ENCODE results near the gene KBTBD2. TPM values are rescaled to one million over a fixed set of nuclear protein-coding genes. Genes with fewer than 3 reads are reported as not detected.
A peak's percentile ranks its signal among the peaks of the same experiment; 100 is the strongest.
"Not testable (repeated sequence)": the region's sequence is repeated elsewhere in the genome, so short reads cannot be mapped to it uniquely, and the experiment has no call there.

Gene KBTBD2
- total and polyA plus RNA-seq, 8 donors, result 28.7 to 70.4 (median 61.3) TPM

DNA sequence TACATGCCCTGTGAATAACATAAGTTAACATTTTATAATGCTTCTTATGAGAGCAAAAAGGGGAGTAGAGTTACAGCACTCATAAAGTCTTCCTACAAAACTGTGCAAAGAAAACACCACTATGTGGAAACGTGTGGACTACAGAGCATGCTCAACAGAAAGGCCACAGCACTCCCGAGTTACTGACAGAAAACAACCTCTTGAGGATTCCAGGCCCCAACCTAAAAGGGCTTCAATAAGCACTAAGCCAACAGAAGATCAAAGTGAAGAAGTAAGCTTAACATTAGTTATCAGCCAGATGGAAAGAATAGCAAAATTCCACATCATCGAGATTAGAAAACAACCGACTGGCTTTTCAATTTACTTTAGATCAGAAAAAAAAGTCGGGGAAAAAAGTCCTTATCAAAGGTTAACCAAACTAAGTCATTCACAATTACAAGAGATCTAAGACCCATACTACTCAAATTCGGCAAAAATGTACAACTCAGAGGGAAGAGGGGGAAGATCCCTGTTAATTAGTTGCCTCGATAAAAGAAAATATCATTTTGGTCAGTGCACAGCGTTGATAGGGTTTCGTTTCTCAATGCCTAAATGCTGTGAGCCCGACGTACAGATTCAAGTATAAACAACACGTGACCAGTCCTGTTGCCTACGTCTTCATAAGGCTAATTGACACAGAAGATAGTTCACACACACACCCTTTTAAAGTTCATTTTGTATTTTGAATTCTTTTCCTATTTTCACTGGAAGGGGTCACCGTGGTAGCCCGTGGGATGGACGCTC, 1.4 kb downstream of the KBTBD2 start:
- ATAC-seq, result peak; percentile 43
- intact Hi-C loops (cut with DNase I), result no loop called here
- no peaks in the 10 kb centered on the region for H3K27me3 ChIP-seq
- peak in 3 of 4 donors; percentile 36 to 73 (median 56) for DNase-seq
- peak overlapping the region; percentile 97 to 99 for H3K27ac ChIP-seq
- H3K4me1 ChIP-seq, result peaks cover 16 to 72% of the 10 kb centered on the region in 2 donors
- no peaks in the 10 kb centered on the region for H3K36me3 ChIP-seq
- no peaks in the 10 kb centered on the region for H3K9me3 ChIP-seq
- TF ChIP-seq, protein P1, sequence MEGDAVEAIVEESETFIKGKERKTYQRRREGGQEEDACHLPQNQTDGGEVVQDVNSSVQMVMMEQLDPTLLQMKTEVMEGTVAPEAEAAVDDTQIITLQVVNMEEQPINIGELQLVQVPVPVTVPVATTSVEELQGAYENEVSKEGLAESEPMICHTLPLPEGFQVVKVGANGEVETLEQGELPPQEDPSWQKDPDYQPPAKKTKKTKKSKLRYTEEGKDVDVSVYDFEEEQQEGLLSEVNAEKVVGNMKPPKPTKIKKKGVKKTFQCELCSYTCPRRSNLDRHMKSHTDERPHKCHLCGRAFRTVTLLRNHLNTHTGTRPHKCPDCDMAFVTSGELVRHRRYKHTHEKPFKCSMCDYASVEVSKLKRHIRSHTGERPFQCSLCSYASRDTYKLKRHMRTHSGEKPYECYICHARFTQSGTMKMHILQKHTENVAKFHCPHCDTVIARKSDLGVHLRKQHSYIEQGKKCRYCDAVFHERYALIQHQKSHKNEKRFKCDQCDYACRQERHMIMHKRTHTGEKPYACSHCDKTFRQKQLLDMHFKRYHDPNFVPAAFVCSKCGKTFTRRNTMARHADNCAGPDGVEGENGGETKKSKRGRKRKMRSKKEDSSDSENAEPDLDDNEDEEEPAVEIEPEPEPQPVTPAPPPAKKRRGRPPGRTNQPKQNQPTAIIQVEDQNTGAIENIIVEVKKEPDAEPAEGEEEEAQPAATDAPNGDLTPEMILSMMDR (IDR thresholded peaks at IDR 0.05), result no peak
- peak overlapping the region; percentile 64 to 73 for H3K4me3 ChIP-seq

DNA sequence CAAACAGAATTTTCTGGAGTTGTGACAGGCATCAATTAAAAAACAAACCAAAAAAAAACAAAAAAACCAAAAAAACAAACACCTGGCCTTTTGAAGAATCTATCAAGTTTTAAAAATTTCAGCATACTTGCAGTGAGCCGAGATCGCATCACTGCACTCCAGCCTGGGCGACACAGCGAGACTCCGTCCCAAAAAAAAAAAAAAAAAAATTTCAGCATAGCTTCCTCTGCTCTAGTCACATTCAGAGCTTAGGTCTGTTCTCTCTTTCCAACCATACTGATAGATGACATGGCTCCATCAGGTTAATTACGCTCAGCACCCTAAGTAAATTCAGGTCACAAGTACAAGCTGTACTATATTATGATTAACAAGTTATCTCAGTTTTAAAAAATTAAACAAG, 3.1 kb downstream of the KBTBD2 start:
- DNase-seq, result no peak
- no peak overlapping the region for H3K27ac ChIP-seq

DNA sequence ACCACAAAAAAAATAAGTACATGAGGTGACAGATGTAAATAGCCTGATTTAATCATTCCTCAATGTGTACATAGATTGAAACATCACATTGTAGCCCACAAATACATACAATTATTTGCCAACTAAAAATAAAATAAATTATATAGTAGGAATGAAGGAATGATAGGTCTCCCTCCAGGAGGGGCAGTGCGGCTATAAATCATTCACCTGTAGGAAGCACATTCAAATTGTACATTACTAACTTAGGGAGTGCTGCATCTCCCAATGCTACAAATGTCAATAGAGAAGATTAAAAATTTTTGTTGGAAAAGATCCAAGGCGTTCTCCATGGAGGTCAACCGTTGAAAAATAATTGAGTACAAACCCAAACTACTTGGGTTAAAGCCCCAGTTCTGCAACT, 4.2 kb downstream of the KBTBD2 start:
- peak overlapping the region in 1 of 2 donors; percentile 37 for H3K27ac ChIP-seq
- intact Hi-C loops (cut with DNase I), result no loop called here
- H3K4me1 ChIP-seq, result peaks cover 6 to 82% of the 10 kb centered on the region in 2 donors
- no peaks in the 10 kb centered on the region for H3K27me3 ChIP-seq
- ATAC-seq (no peak), DNase-seq (no peak)
- TF ChIP-seq, protein P1 (IDR thresholded peaks at IDR 0.05), result no peak
- no peaks in the 10 kb centered on the region for H3K36me3 ChIP-seq
- H3K4me3 ChIP-seq, result no peak overlapping the region
- H3K9me3 ChIP-seq, result no peaks in the 10 kb centered on the region

More for the DNA sequence above, 3.1 kb downstream of the KBTBD2 start:
- H3K4me3 ChIP-seq, result no peak overlapping the region
- ATAC-seq, result no peak
- intact Hi-C loops (cut with DNase I), result no loop called here
- TF ChIP-seq, protein P1 (IDR thresholded peaks at IDR 0.05), result no peak
- no peaks in the 10 kb centered on the region for H3K36me3 ChIP-seq
- peaks cover 16 to 82% of the 10 kb centered on the region in 2 donors for H3K4me1 ChIP-seq
- H3K9me3 ChIP-seq, result no peaks in the 10 kb centered on the region
- H3K27me3 ChIP-seq, result no peaks in the 10 kb centered on the region

DNA sequence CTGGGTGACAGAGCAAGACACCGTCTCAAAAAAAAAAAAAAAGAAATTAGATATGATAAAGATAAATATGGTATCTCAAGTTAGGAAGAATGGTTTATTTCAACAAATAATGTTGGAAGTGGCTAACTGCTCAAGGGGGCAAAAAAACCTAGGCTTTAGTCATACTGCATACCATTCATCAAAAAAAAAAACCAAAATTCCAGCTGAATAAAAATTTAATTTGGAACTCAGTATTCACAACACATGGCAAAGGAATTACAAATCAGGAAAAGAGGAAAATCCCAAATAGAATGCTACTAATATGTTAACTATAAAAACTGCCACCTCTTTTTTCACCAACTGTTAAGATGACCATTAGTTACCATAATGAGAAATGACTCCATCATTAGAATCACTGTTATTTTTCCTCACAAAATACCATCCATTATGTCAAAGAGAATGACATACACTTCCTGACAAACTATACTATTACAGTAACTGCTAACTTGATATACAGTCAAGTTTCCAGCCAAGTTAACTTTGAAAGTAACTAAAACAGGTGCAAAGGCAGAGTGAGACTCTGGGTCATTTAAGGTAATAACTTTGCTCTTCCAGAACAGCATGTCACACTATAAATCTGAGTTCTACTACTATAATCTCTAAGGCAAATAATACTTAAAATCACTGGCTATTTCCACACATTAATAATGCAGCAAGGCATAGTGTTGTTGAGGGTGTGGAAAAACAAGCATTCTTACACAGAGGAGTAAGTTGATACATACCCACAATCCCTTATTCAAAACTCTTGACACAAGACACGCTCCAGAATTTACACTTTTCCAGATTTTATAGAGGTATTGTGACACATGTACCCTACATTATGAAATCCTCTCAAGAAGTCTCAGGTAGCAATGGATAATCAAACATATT, 10.2 kb downstream of the KBTBD2 start:
- TF ChIP-seq, protein P1 (IDR thresholded peaks at IDR 0.05), result no peak
- ATAC-seq, result peak; percentile 70
- Histone ChIP-seq H3K4me3 (no peak overlapping the region), H3K9me3 (no peaks in the 10 kb centered on the region), H3K27ac (peak overlapping the region in 1 of 2 donors; percentile 15), H3K4me1 (peaks cover 14 to 97% of the 10 kb centered on the region in 2 donors), H3K27me3 (no peaks in the 10 kb centered on the region), H3K36me3 (peaks cover 0 to 2% of the 10 kb centered on the region in 2 donors)
- intact Hi-C loops (cut with DNase I), result no loop called here
- DNase-seq, result no peak

DNA sequence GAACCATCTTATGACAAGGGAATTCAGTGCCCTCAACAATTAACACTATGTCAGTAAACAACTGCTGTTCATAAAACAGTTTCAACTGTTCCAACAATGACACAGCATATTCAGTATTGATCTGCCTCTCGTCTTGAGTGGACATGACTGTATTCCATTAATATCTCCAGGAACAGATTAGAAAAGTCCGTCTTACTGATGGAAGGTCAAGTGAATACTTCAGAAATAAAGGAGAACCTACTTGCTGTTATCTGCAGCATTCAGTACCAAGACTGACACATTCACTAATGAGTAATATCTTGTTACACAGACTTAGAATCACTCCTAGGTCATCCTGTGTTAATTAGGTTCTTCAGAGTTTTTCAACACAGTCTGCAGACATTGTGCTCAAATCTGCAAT, 12.1 kb downstream of the KBTBD2 start:
- intact Hi-C loops (cut with DNase I), result no loop called here
- peaks cover 14 to 83% of the 10 kb centered on the region in 2 donors for H3K4me1 ChIP-seq
- ATAC-seq, result peak; percentile 44
- no peak overlapping the region for H3K4me3 ChIP-seq
- TF ChIP-seq, protein P1 (IDR thresholded peaks at IDR 0.05), result no peak
- no peak for DNase-seq
- H3K36me3 ChIP-seq, result peaks cover 0 to 14% of the 10 kb centered on the region in 2 donors
- no peaks in the 10 kb centered on the region for H3K27me3 ChIP-seq
- no peaks in the 10 kb centered on the region for H3K9me3 ChIP-seq
- peak overlapping the region in 1 of 2 donors; percentile 46 for H3K27ac ChIP-seq

DNA sequence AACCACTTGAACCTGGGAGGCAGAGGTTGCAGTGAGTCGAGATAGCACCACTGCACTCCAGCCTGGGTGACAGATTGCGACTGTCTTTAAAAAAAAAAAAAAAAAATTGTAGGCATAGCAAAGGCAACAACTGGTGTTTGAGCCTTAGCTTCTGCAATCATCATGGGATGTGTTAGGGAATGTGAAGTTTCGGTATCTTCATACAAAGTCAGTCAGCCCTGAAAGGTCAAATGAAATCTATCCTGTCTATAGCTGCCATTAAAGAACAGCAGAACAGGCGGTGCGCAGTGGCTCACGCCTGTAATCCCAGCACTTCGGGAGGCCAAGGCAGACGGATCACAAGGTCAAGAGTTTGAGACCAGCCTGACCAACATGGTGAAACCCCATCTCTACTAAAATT, 13.5 kb downstream of the KBTBD2 start:
- H3K27me3 ChIP-seq; H3K9me3 ChIP-seq; intact Hi-C loops (cut with DNase I); ATAC-seq; H3K4me3 ChIP-seq; DNase-seq; H3K27ac ChIP-seq: not testable (repeated sequence)
- Histone ChIP-seq H3K4me1 (peaks cover 14 to 69% of the 10 kb centered on the region in 2 donors), H3K36me3 (peaks cover 0 to 29% of the 10 kb centered on the region in 2 donors)
